Keratinocyte (primary cell): ENCODE data around the gene BANK1. TPM values are rescaled to one million over a fixed set of nuclear protein-coding genes. Genes with fewer than 3 reads are reported as not detected.

Source experiments
- DNase-seq: peaks from one replicate; pipeline ENCODE4 v3.0.0-alpha.2; 2011; ENCODE audit warnings: low read depth, missing footprints, low spot score
- FAIRE-seq: peaks from 2 replicates; lab custom pipeline; 2011; peaks lifted over from hg19 to GRCh38; lab: Jason Lieb, UNC
- H2AFZ ChIP-seq: 2 replicates; pipeline ENCODE4 v1.6.0; 2012; ENCODE audit warnings: low read length, control low read depth, inconsistent platforms; ENCODE audit not compliant: control insufficient read depth
- H3K27ac ChIP-seq: 2 replicates; pipeline ENCODE4 v1.5.1; 2011; ENCODE audit warnings: low read length; ENCODE audit not compliant: control insufficient read depth, insufficient read depth
- H3K27me3 ChIP-seq: 3 replicates; pipeline ENCODE4 v1.6.0; 2011; ENCODE audit warnings: low read length; ENCODE audit not compliant: control insufficient read depth, insufficient read depth; ENCODE audit errors: extremely low read depth
- H3K36me3 ChIP-seq, 2 experiments: 2 replicates in 1 of 2; 3 replicates in 1 of 2; pipeline ENCODE4 v1.5.1; 2011; ENCODE audit warnings: low read length in 2 of 2, mild to moderate bottlenecking in 1 of 2; ENCODE audit not compliant: control insufficient read depth in 2 of 2, insufficient read depth in 2 of 2; ENCODE audit errors: extremely low read depth in 1 of 2
- H3K4me1 ChIP-seq: 3 replicates; pipeline ENCODE4 v1.5.1; 2011; ENCODE audit warnings: low read length; ENCODE audit not compliant: control insufficient read depth, insufficient read depth; ENCODE audit errors: extremely low read depth
- H3K4me2 ChIP-seq: 3 replicates; pipeline ENCODE4 v1.6.0; 2011; ENCODE audit warnings: low read depth, low read length; ENCODE audit not compliant: control insufficient read depth, insufficient read depth; ENCODE audit errors: extremely low read depth
- H3K4me3 ChIP-seq, 3 experiments: fragments of 200-600 bp in 1 of 3; sonication (generic) in 1 of 3; 2 replicates in 2 of 3; 3 replicates in 1 of 3; pipeline ENCODE4 v1.5.1; 2011 to 2016; ENCODE audit warnings: low read length in 3 of 3, mild to moderate bottlenecking in 3 of 3, control low read depth in 2 of 3, inconsistent platforms in 1 of 3, low read depth in 1 of 3, mixed read lengths in 1 of 3, mixed run types in 1 of 3, moderate library complexity in 1 of 3; ENCODE audit not compliant: control insufficient read depth in 2 of 3, insufficient read depth in 2 of 3; ENCODE audit errors: extremely low read depth in 1 of 3
- H3K79me2 ChIP-seq: 2 replicates; pipeline ENCODE4 v1.6.0; 2012; ENCODE audit warnings: low read length; ENCODE audit not compliant: control insufficient read depth, insufficient read depth
- H3K9ac ChIP-seq: 3 replicates; pipeline ENCODE4 v1.6.0; 2011; ENCODE audit warnings: low read length; ENCODE audit not compliant: control insufficient read depth, insufficient read depth; ENCODE audit errors: extremely low read depth
- H3K9me1 ChIP-seq: 3 replicates; pipeline ENCODE4 v1.6.0; 2011; ENCODE audit warnings: low read length; ENCODE audit not compliant: control insufficient read depth, insufficient read depth; ENCODE audit errors: extremely low read depth
- H3K9me3 ChIP-seq: 2 replicates; pipeline ENCODE4 v1.5.1; 2012; ENCODE audit warnings: low read depth, low read length; ENCODE audit not compliant: control insufficient read depth
- H4K20me1 ChIP-seq: 3 replicates; pipeline ENCODE4 v1.6.0; 2011; ENCODE audit warnings: low read length; ENCODE audit not compliant: control insufficient read depth, insufficient read depth; ENCODE audit errors: extremely low read depth
- EZH2 ChIP-seq: IDR thresholded peaks from one replicate; pipeline ENCODE4 v1.6.1; 2012; ENCODE audit warnings: inconsistent platforms, mild to moderate bottlenecking, low read length, moderate library complexity
- dilution Hi-C: fragments of 300-500 bp; cut with MboI; formaldehyde crosslinking; loops from one replicate; pipeline ENCODE4 v1.7.0; 2020; ENCODE audit warnings: low sequenced_read_pairs; ENCODE audit not compliant: extremely low pct_ligation_motif_present
- polyA plus RNA-seq, 5 experiments: library from polyadenylated mRNA; depleted of rRNA in 3 of 5; stranded (reverse) in 3 of 5; stranded (forward) in 1 of 5; unstranded in 1 of 5; fragments of >200 nt; gene quantifications; 1 replicate in 1 of 5; 2 replicates in 3 of 5; 3 replicates in 1 of 5; pipeline versions ENCODE4 v1.2.1 to v1.2.3, GENCODE V29; 2011 to 2012; ENCODE audit warnings: missing spikeins in 2 of 5, low read depth in 1 of 5, low replicate concordance in 1 of 5
- TF ChIP-seq, protein P1 (sequence below), 3 experiments: IDR thresholded peaks in 1 of 3; conservative IDR thresholded peaks in 1 of 3; optimal IDR thresholded peaks in 1 of 3; 2 replicates in 2 of 3; 3 replicates in 1 of 3; pipeline versions ENCODE3 to v1.5.1; 2011; ENCODE audit warnings: low read length in 3 of 3, mild to moderate bottlenecking in 3 of 3, moderate library complexity in 2 of 3, control low read depth in 1 of 3, inconsistent platforms in 1 of 3; ENCODE audit not compliant: insufficient read depth in 2 of 3; ENCODE audit errors: extremely low read depth in 1 of 3

Gene BANK1
- polyA plus RNA-seq, 1 donor (not counting 4 experiments of a cell fraction or from before 2014, with no cell fraction given): 0.25 TPM

DNA sequence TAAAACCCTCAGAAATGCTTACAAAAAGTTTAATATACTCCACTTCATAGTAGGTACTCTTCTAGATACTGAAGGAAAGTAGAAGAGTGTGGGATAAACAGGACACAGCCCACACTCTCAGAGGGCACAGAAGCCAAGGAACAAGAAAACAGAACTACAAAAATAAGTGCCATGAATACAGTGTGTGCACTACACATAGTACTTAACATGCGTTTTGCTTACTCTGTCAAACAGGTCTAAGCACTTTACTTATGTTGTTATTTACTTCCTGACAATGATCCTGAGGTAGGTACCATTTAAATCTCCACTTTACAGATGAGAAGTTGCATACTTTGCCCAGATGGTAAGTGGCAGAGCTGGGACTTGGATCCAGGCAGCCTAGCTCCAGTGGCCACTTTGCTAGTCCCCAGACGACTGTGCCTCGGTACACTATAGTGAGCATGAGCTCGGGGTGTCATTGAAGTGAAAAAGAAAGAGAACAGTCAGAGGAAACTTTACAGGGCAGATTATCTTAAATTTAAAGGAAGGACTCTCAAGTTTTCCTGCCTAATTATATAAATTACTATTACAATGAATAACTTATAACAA lies 120.3 kb downstream of the BANK1 start:
- no peaks in the 10 kb centered on the region for H3K36me3 ChIP-seq
- no peaks in the 10 kb centered on the region for H3K79me2 ChIP-seq
- dilution Hi-C loops: no loop called here
- no peaks in the 10 kb centered on the region for H3K4me1 ChIP-seq
- no peak overlapping the region for H3K4me2 ChIP-seq
- H2AFZ ChIP-seq: no peak overlapping the region
- H3K27ac ChIP-seq: no peak overlapping the region
- DNase-seq: no peak
- H3K9me3 ChIP-seq: no peaks in the 10 kb centered on the region
- no peak for FAIRE-seq
- TF ChIP-seq, protein P1, sequence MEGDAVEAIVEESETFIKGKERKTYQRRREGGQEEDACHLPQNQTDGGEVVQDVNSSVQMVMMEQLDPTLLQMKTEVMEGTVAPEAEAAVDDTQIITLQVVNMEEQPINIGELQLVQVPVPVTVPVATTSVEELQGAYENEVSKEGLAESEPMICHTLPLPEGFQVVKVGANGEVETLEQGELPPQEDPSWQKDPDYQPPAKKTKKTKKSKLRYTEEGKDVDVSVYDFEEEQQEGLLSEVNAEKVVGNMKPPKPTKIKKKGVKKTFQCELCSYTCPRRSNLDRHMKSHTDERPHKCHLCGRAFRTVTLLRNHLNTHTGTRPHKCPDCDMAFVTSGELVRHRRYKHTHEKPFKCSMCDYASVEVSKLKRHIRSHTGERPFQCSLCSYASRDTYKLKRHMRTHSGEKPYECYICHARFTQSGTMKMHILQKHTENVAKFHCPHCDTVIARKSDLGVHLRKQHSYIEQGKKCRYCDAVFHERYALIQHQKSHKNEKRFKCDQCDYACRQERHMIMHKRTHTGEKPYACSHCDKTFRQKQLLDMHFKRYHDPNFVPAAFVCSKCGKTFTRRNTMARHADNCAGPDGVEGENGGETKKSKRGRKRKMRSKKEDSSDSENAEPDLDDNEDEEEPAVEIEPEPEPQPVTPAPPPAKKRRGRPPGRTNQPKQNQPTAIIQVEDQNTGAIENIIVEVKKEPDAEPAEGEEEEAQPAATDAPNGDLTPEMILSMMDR (optimal IDR thresholded peaks at IDR 0.05 in 1 of 3, IDR thresholded peaks at IDR 0.05 in 1 of 3, conservative IDR thresholded peaks at IDR 0.05 in 1 of 3; ENCODE audit: extremely low read depth in 1 of 3, insufficient read depth in 2 of 3, low read length in 3 of 3): no peak
- TF ChIP-seq EZH2: no peak
- H4K20me1 ChIP-seq: no peaks in the 10 kb centered on the region
- no peak overlapping the region for H3K9ac ChIP-seq
- no peaks in the 10 kb centered on the region for H3K9me1 ChIP-seq
- no peak overlapping the region for H3K4me3 ChIP-seq
- H3K27me3 ChIP-seq: no peaks in the 10 kb centered on the region

DNA sequence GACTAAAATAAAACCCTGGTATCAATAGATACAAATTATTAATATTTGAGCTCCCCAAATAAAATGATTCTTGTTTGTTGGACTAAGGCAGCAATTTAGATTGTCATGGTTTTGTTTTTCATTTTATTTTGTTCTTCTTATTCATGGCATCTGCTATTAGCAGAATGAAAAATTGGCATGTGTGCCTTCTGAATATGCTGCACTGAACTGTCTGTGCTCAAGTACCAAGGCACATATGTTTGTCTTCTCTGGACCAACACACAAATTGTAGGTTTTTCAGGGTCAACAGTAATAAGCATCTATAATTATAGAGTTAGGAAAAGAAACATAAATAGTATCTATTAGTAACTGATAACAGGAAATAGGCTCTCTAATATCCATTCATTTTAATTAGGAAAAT lies 121.1 kb downstream of the BANK1 start:
- no peak overlapping the region for H2AFZ ChIP-seq
- dilution Hi-C loops: no loop called here
- no peak overlapping the region for H3K27ac ChIP-seq
- H3K4me2 ChIP-seq: no peak overlapping the region
- no peak overlapping the region for H3K4me3 ChIP-seq
- no peaks in the 10 kb centered on the region for H3K4me1 ChIP-seq
- DNase-seq: no peak
- no peaks in the 10 kb centered on the region for H3K79me2 ChIP-seq
- H3K9me3 ChIP-seq: no peaks in the 10 kb centered on the region
- H3K9me1 ChIP-seq: no peaks in the 10 kb centered on the region
- TF ChIP-seq EZH2: no peak
- TF ChIP-seq, protein P1 (optimal IDR thresholded peaks at IDR 0.05 in 1 of 3, IDR thresholded peaks at IDR 0.05 in 1 of 3, conservative IDR thresholded peaks at IDR 0.05 in 1 of 3; ENCODE audit: extremely low read depth in 1 of 3, insufficient read depth in 2 of 3, low read length in 3 of 3): no peak
- H4K20me1 ChIP-seq: no peaks in the 10 kb centered on the region
- FAIRE-seq: no peak
- H3K36me3 ChIP-seq: no peaks in the 10 kb centered on the region
- H3K27me3 ChIP-seq: no peaks in the 10 kb centered on the region
- no peak overlapping the region for H3K9ac ChIP-seq
